Bone marrow (tissue), 2 donors: ENCODE results near the gene PDE4A.
"Not testable (repeated sequence)": the region's sequence is repeated elsewhere in the genome, so short reads cannot be mapped to it uniquely, and the experiment has no call there.

Experiments
- DNase-seq, 2 donors: peaks; one replicate each; lab custom pipeline; 2025; lab: John Stamatoyannopoulos, UW

Gene PDE4A

DNA sequence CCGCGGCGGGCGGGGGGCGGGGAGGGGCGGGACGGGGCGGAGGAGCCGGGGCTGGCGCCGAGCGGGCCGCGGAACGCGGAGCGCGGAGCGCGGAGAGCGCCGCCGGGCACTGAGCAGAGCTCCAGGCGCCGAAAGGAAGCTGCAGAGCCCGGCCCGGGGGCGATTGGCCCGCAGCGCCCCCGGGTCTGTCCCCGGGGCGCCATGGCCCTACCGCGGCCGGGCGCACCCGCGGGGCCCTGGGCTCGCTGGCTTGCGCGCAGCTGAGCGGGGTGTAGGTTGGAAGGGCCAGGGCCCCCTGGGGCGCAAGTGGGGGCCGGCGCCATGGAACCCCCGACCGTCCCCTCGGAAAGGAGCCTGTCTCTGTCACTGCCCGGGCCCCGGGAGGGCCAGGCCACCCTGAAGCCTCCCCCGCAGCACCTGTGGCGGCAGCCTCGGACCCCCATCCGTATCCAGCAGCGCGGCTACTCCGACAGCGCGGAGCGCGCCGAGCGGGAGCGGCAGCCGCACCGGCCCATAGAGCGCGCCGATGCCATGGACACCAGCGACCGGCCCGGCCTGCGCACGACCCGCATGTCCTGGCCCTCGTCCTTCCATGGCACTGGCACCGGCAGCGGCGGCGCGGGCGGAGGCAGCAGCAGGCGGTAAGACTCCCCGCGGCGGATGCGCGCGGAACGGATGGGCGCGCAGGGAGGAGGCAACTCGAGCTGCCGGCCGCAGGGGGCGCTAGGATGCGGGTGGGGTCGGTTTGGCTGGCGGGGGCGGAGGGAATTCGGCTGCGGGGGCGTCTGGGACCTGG is at the start of gene PDE4A:
PDE4A (plus strand) TSS at position 95 of the 796 bp plus-strand sequence; CDS start at position 322, 227 bp downstream.
- DNase-seq: peak in 1 of 2 donors; percentile 23

DNA sequence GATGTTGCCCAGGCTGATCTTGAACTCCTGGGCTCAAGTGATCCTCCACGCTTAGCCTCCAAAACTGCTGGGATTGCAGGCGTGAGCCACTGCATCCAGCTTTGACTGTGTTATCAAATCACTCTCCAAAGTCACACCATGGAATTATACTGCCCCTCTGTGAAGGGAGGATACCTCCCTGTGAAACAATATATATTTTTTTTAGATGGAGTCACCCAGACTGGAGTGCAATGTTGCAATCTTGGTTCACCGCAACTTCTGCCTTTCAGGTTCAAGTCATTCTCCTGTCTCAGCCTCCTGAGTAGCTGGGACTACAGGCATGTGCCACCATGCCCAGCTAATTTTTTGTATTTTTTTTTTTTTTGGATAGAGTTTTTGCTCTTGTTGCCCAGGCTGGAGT is 47.6 kb upstream of the PDE4A start:
- no peak for DNase-seq

DNA sequence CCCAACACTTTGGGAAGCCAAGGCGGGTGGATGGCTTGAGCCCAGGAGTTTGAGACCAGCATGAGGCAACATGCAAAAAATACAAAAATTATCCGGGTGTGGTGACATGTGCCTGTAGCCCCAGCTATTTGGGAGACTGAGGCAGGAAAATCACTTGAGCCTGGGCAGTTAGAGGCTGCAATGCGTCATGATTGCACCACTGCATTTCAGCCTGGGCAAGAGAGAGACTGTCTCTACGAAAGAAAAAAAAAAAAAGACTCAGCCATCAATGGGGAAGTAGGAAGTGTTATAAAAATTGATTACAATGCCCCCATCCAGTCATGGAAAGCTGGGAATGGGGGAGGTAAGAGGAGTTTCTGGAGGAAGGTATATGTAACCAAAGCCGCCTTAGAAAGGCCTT is 45.4 kb upstream of the PDE4A start:
- DNase-seq: no peak

DNA sequence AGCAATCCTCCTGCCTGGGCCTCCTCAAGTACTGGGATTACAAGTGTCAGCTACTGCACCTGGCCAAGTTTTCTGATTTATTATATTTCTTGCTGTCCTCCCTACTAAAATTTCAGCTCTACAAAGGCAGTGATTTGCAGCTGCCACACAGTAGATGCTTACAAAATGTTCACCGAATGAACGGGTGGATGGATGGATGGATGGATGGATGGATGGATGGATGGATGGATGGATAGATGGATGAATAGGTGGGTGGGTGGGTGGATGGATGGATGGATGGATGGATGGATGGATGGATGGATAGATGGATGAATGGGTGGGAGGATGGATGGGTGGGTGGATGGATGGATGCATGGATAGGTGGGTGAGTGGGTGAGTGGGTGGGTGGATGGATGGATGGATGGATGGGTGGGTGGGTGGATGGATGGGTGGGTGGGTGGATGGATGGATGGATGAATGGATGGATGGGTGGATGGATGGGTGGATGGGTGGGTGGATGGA is 43.1 kb upstream of the PDE4A start:
- DNase-seq: not testable (repeated sequence)

DNA sequence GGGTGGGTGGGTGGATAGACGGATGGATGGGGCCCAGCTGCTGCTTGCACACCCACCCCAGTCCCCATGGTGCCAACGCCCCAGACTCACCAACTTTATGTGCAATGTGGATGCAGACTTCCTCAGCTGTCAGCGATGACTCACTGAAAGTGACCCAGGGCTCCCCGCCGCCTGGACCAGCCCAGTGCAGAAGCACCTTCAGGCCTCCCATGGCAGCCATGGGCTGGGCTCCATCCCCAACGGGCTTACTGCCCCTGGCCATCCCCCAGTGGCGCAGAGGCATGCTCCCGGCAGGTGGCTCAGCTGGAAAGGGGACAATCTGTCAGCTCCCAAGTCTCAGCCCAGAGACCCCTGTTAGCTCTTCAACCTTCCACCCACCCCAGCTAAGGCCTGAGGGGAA is 42.2 kb upstream of the PDE4A start:
- DNase-seq: no peak

DNA sequence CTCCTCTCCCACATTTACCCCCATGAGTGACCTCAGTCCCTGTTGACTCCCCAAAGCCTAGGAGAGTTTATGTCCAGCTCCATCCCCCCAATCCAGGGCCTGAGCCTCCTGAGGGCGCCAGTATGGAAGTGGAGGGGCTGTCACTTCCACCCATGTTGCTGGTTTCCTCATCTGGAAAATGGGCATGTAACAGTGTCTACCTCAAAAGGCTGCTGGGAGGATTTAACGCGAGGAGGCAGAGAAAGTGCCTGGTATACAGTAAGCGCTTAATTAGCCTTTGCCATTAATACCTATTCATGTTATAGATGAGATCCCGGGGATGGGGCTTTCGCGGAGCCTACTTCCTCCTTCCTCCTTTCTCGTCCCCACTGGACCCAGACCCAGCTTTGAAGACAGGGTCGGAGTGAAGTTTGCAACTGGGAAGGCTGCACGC is 40.4 kb upstream of the PDE4A start:
- no peak for DNase-seq

DNA sequence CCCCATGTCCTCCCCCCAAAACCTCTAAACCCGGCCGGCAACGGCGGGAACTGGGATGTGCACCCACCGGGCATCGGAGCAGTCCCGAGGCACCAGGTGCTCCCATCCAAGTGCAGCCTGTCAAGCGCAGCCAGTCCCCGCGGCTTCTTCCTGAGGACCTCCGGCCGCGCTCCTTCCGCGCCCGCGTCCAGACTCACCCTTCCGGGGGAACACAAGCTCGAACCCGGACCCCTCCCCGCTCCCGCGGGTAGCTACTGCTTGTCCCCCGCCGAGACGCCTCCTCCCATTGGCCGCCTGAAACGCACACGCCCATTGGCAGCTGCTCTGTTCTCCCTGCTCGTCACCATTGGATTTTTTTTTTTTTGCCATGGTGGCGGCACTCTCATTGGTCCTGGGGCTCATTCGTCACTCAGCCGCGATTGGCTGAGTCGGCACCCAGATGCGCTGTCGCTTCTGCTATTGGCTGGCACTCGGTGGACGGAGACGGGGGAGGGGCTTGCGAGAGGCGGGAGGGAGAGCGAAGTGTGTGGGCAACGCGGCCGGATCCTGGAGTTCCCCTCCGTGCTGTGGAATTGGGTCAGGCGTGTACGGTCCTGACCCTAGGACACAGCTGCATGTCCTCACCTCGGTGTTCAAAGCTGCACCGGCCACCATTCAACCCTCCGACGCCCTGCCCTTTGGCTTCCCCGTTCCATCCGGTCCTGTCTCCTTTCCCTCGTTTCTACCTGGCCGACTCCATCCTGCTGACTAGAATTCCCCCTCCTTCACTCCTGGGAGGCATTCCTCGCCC is 39.8 kb upstream of the PDE4A start, which contains the start of gene TYK2:
TYK2 (minus strand) TSS at position 260 of the 790 bp plus-strand sequence. CDS start 2,166 bp downstream, outside the sequence.
- peak; percentile 91 to 99 for DNase-seq

DNA sequence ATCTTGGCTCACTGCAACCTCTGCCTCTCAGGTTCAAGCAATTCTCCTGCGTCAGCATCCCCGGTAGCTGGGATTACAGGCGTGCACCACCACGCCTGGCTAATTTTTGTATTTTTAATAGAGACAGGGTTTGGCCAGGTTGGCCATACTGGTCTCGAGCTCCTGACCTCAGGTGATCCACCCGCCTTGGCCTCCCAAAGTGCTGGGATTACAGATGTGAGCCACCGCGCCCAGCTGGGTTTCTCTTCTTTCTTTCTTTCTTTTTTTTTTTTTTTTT is 37.2 kb upstream of the PDE4A start:
- DNase-seq: not testable (repeated sequence)

DNA sequence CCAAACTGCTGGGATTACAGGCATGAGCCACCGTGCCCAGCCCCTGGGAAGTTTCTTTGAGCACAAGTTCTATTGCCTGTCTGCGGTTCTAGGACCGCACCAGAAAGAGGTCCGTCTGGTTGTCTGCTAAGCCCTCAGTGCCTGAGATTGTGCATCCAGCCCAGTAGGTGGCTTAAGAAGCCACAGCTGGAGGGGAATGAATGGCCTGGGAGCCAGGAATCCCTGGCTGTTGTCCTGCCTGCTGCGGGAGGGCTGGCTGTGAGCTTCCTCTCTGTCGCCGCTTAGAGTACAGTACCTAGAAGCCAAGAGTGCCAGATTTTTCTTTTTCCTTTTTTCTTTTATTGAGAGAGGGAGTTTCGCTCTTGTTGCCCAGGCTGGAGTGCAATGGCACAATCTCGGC is 35.8 kb upstream of the PDE4A start:
- DNase-seq: no peak

DNA sequence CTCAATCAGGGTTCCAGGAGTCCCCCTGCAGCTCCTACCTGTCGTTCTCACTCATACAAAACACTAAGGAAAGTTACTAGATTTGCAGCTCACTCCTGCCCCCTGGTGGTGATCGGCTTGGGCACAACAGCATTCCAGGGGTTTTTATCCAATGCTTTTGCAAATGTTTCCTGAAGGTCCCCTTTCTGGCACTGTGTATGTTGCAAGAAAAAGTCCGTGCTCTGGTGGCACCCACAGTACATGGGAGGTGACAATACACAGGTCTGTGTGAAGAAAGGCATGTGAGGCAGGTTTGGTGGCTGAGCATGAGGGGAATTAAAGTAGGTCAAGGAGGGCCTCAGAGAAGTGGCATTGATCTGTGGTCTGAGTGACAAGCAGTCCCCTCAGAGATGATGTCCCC is 31.4 kb upstream of the PDE4A start:
- peak; percentile 41 to 63 for DNase-seq

DNA sequence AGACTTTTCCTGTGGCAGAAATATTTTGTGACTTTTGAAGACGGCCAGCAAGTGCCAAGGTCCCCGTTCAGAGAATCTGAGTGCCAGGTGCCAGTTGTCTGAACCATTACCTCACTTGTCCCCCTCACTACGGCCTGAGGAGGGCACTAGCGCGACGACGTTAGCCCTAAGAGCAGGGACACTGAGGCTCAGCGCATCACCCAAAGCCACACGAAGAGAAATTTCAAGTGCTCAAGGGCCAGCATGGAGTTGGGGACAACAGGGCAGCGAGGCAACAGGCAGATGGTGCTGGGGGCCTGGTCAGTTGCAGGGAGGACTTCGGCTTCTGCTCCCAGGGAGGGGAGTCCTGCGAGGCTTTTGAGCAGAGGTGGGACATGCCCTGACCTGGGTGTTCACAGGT is 30.5 kb upstream of the PDE4A start:
- peak in 1 of 2 donors; percentile 2 for DNase-seq

DNA sequence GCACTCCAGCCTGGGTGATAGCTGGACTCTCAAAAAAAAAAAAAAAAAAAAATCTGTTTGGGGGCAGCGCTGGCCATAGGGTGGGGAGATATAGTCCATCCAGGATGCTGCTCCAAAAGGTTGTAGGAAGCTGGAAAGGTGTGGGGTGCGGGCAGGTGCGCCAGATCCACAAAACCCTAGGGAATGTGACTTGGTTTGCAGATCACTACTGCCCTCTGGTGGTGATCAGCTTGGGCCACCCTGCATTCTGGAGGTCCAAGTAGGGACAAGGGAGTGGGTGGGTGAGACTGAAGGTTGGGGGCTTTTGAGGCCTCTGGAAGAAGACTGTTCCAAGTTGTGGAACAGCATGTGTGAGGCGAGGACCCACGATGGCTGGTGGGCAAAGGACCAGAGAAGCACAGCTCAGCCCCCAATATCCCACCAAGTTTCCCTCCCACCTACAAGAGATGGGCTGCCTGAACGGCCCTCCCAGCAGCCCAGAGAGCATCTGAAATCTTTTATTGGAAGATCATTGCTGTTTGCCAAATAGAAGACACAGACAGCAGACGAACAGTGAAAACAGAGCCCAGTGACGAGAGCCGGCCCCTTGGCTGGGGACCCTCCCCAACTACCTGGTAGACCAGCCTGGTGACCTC is 29.6 kb upstream of the PDE4A start:
- peak; percentile 19 to 29 for DNase-seq

DNA sequence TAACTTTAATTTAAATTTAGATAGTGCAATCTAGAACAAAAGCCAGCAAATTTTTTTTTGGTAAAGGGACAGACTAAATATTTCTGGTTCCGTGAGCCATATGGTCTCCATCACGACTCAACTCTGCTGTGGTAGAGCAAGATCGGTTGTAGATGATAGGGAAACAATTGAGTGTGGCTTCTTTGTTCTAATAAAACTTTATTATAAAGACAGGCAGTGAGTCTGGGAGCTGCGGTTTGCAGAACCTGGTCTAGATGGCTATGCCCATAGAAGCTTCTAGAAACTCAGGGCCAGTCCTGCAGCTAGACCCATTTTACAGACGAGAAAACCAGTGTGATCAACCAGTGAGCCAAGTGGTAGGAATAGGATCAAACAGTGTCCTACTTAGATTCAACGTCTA is 28.2 kb upstream of the PDE4A start:
- DNase-seq: no peak

DNA sequence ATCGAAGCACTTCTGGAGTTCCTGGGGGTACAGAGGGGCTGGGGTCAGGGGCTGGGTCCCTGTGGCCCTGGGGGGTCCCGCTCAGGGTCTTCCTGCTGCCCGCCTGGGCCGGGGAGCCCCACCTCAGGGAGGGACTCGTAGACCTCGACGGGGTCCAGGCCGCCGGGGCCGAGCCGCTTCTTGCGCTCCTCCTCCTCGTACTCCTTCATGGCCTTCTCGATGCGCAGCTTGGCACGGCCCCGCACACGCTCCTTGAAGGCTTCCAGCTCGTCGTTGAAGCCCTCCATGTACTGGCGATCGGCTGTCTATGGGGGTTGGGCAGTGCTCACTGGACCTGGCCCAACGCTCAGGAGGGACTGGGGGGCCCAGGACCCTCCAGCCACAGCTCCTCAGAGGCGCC is 27.2 kb upstream of the PDE4A start:
- DNase-seq: no peak

DNA sequence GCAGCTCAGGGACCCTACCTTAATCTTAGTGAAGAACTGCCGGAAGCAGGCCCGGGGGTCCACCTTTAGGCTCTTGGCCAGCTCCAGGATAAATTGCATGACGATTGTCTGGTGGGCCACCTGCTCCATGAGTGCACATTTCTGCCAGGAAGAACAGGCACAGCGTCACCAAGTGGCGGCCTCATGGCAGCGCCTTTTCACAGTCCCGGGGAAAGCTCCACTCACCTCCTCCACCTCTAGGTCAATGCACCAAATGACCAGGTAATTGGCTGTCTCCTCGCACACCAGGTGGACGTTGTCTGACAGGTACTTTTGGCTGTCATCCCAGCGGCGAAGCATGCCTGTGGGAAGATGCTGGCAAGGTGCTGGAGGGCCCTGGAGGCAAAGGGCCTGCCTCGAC is 25.3 kb upstream of the PDE4A start:
- no peak for DNase-seq

DNA sequence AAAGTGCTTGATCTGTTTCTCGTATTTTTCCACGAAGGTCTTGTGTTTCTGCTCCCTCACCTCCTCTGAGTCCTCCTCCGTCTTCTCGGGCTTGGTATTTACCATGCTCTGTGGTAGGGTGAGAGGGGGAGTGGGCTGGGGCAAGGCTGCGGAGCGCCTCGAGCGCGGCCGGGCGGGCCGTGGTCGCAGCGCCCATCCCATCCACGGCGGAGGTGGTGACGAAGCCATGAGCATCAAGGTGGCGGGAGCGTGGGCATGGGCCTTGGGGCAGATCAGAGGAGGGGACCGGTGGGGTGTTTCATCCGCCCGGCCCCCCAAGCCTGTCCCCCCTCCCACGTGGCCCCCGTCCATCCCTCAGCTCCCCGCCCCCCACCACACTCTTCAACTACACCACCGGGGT is 24.9 kb upstream of the PDE4A start:
- DNase-seq: no peak

DNA sequence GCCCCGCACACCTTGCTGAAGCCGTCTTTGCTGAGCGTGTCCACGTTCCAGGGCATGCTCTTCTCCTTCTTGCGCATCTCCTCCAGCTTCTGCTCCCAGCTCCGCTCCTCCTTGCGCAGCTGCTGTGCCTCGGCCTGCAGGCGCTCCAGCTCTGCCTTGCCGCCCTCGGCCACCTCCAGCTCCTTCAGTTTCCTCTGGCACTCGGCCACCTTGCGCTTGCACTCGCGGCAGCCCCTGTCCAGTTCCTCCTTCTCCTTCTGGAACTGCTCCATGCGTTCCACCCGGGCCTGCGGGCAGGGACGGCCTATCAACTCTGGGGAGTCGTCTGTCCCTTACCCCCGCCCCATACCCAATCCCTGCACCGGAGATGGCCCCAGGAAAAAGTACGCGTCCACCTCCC is 24.4 kb upstream of the PDE4A start:
- no peak for DNase-seq

DNA sequence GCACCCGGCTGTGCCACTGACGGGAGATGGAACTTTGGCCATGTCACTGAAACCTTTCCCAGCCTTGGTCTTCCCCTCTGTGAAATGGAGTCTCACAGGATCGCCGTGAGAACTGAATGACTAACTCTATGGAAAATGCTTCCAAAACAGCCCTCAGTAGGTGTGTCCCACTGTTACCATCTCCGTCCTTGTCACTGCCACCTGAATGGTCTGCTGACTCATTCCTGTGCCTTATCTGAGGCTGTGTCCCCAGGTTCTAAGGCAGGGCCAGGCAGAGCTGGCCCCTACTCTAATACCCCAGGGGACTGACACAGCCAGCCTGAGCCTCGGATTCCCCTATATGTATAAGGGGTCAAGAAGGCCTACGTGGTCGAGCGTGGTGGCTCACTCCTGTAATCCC is 21.5 kb upstream of the PDE4A start:
- DNase-seq: no peak

DNA sequence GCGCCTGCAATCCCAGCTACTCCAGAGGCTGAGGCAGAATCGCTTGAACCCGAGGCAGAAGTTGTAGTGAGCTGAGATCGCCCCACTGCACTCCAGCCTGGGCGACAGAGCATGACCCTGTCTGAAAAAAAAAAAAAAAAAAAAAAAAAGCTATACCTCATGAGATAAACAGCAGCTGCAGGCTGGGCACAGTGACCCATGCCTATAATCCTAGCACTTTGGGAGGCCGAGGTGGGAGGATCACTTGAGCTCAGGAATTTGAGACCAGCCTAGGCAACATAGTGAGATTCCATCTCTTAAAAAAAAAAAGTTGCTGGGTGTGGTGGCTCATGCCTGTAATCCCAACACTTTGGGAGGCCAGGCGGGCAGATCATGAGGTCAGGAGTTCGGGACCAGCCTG is 21.0 kb upstream of the PDE4A start:
- DNase-seq: not testable (repeated sequence)

DNA sequence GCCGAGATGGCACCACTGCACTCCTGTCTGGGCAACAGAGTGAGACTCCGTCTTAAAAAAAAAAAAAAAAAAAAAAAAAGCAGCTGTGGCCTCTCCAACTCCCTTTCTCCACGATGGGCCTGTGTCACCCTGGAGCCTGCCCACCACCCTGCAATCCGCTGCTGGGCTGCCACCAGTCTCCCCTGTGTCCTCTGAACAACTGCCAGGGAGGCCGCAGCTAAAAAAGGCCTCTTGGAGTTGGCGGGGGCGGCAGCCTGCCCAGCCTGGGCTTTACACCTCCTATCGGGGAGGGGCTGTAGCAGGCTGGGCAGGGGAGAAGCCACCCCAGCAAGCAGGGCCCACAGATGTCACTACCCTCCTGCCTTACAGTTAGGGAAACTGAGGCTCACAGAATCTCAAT is 20.5 kb upstream of the PDE4A start:
- no peak for DNase-seq

DNA sequence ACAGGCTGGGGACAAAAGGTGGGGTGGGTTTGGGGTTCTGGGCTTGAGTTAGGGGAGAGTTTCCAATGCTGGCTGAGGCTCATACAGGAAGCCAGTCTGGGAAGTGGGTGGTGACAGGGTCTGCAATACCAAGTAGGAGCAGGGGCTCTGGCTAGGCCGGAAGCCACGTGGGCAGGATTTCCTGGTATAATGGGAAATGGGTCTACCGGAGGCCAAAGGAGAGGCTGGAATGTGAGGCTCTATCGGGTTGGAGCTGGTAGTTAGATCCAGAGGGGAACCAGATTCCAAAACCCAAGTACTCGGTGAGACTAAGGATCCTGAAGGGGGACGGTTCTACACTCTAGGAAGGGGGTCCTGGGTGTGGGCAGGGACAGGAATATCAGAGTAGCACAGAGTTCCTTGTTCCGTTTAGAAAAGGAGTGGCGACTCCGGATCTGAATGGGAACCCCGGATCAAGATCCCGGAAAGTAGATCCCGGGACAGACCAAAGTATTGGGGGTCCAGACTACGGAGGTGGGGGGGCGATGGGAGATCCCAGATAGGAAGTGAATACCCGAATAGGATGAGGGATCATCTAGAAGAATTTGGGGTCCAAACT is 17.8 kb upstream of the PDE4A start:
- DNase-seq: no peak
